Ovary (tissue), 3 donors: ENCODE data around the gene ADARB2.

Experiments used
- CTCF ChIP-seq, 3 donors: fragments of 450-650 bp in 2 of 3; fragments of 200-600 bp in 1 of 3; IDR thresholded peaks; one replicate each; pipeline versions ENCODE4 v1.5.1 to v1.8.0; 2016 to 2022; ENCODE audit warnings: antibody characterized with exemption in 3 of 3, mild to moderate bottlenecking in 1 of 3
- POLR2A ChIP-seq: fragments of 450-650 bp; IDR thresholded peaks from one replicate; pipeline ENCODE4 v1.6.1; 2017; ENCODE audit warnings: antibody characterized with exemption, mild to moderate bottlenecking, moderate library complexity
- donor health status: DM: no; HTN: no; CAD: no.

GRCh38 chr10:1544929-1545328 lies 192.4 kb downstream of the ADARB2 start:
- no peak for TF ChIP-seq POLR2A
- no peak for TF ChIP-seq CTCF (IDR thresholded peaks at IDR 0.05)
